ENCODE results near the gene NUB1. TPM values are rescaled to one million over a fixed set of nuclear protein-coding genes. Genes with fewer than 3 reads are reported as not detected.

Gene NUB1
- total RNA-seq, 1 donor: 50.7 TPM

DNA sequence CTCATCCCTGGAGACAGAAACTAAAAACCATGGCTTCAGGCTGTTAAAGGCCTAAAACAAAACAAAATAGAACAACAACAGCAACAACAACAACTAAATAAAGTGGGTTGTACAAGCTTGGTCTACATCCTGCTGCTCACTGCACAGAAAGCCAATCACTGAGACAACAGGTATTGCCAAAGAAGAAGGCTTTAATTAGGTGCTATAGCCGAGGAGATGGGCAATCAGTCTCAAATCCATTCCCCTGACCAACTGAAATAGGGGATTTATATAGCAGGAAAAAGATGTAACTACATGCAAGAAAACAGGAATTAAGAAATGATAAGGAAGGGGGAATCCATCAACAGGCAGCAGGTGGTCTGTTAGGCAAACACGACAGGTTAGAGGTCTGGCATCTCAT is 22.4 kb upstream of the NUB1 start:
- Histone ChIP-seq H4K20me1 (ENCODE audit: insufficient read depth, low read length) (no peaks in the 10 kb centered on the region), H3K4me2 (ENCODE audit: insufficient read depth, low read length) (no peak overlapping the region), H3K27me3 (ENCODE audit: insufficient read depth, low read length) (peaks cover 12% of the 10 kb centered on the region), H3K36me3 (ENCODE audit: insufficient read depth, low read length) (no peaks in the 10 kb centered on the region), H3K9me3 (ENCODE audit: low read depth, low read length) (no peaks in the 10 kb centered on the region), H2AFZ (ENCODE audit: low read length) (no peak overlapping the region), H3K4me1 (ENCODE audit: insufficient read depth, low read length) (peaks cover 4% of the 10 kb centered on the region), H3K4me3 (ENCODE audit: insufficient read depth, low read length) (no peak overlapping the region), H3K79me2 (ENCODE audit: insufficient read depth, low read length) (no peaks in the 10 kb centered on the region), H3K27ac (ENCODE audit: low read depth, low read length) (no peak overlapping the region)
- no peak for DNase-seq (ENCODE audit: insufficient read length, low spot score, missing footprints)
- TF ChIP-seq CTCF (IDR thresholded peaks at IDR 0.05; ENCODE audit: extremely low read depth, low read depth, low read length): no peak

DNA sequence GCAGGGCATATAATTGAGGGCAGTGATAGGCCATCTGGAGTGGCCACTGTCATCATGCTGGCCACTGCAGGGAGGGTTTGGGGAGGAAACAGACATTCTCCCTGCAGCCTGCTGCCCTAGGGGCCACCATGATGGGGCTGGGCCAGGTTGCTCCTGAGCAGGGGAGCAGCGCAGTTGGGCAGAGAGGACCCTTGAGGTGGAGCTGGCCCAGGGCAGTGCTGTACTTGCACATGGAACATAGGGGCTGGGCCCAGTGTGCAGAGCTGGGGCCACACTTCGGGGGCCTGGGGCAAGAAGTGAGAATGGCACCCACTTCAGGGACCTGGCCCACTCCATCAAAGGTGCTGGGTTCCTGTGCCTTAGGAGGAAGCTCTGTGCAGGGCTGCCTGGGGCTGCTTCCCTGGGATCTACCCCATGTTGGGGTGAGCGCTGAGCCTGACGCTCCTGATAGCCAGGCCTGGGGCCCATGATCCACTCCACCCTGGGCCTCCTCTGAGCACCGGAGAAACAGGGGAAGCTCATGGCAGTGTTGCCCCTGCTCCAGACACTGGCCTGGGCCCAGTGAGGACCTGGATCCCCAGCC is 21.3 kb upstream of the NUB1 start:
- no peaks in the 10 kb centered on the region for H3K36me3 ChIP-seq (ENCODE audit: insufficient read depth, low read length)
- no peak overlapping the region for H2AFZ ChIP-seq (ENCODE audit: low read length)
- DNase-seq (ENCODE audit: insufficient read length, low spot score, missing footprints): no peak
- H4K20me1 ChIP-seq (ENCODE audit: insufficient read depth, low read length): no peaks in the 10 kb centered on the region
- no peak for TF ChIP-seq CTCF (IDR thresholded peaks at IDR 0.05; ENCODE audit: extremely low read depth, low read depth, low read length)
- no peak overlapping the region for H3K4me2 ChIP-seq (ENCODE audit: insufficient read depth, low read length)
- peaks cover 12% of the 10 kb centered on the region for H3K27me3 ChIP-seq (ENCODE audit: insufficient read depth, low read length)
- no peak overlapping the region for H3K27ac ChIP-seq (ENCODE audit: low read depth, low read length)
- H3K9me3 ChIP-seq (ENCODE audit: low read depth, low read length): no peaks in the 10 kb centered on the region
- no peak overlapping the region for H3K4me3 ChIP-seq (ENCODE audit: insufficient read depth, low read length)
- H3K79me2 ChIP-seq (ENCODE audit: insufficient read depth, low read length): no peaks in the 10 kb centered on the region
- H3K4me1 ChIP-seq (ENCODE audit: insufficient read depth, low read length): no peaks in the 10 kb centered on the region

DNA sequence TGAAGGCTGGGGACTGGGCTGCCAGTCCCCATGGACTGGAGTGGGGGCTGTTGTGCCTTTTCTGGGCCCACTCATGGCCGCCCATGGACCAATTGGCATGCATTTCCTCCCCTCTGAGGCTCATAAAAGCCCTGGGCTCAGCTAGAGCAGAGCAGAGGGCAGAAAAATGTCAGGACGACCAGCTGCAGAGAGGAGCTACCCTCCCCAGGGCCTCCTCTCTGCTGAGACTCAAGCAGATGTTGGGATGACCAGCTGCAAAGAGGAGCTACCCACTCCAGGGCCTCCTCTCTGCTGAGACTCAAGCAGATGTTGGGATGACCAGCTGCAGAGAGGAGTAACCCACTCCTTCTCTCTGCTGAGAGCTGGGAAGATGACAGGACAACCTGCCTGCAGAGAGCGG is 20.3 kb upstream of the NUB1 start:
- no peak overlapping the region for H3K4me2 ChIP-seq (ENCODE audit: insufficient read depth, low read length)
- no peaks in the 10 kb centered on the region for H3K4me1 ChIP-seq (ENCODE audit: insufficient read depth, low read length)
- H2AFZ ChIP-seq (ENCODE audit: low read length): no peak overlapping the region
- no peak for DNase-seq (ENCODE audit: insufficient read length, low spot score, missing footprints)
- no peaks in the 10 kb centered on the region for H4K20me1 ChIP-seq (ENCODE audit: insufficient read depth, low read length)
- TF ChIP-seq CTCF (IDR thresholded peaks at IDR 0.05; ENCODE audit: extremely low read depth, low read depth, low read length): no peak
- peaks cover 12% of the 10 kb centered on the region for H3K27me3 ChIP-seq (ENCODE audit: insufficient read depth, low read length)
- no peak overlapping the region for H3K27ac ChIP-seq (ENCODE audit: low read depth, low read length)
- no peaks in the 10 kb centered on the region for H3K9me3 ChIP-seq (ENCODE audit: low read depth, low read length)
- no peaks in the 10 kb centered on the region for H3K79me2 ChIP-seq (ENCODE audit: insufficient read depth, low read length)
- no peaks in the 10 kb centered on the region for H3K36me3 ChIP-seq (ENCODE audit: insufficient read depth, low read length)
- H3K4me3 ChIP-seq (ENCODE audit: insufficient read depth, low read length): no peak overlapping the region

GRCh38 chr7:151322906-151323305 is 18.7 kb upstream of the NUB1 start:
- no peak overlapping the region for H3K27ac ChIP-seq (ENCODE audit: low read depth, low read length)
- no peaks in the 10 kb centered on the region for H3K4me1 ChIP-seq (ENCODE audit: insufficient read depth, low read length)
- no peaks in the 10 kb centered on the region for H3K36me3 ChIP-seq (ENCODE audit: insufficient read depth, low read length)
- no peak overlapping the region for H3K4me3 ChIP-seq (ENCODE audit: insufficient read depth, low read length)
- no peak overlapping the region for H2AFZ ChIP-seq (ENCODE audit: low read length)
- H3K79me2 ChIP-seq (ENCODE audit: insufficient read depth, low read length): no peaks in the 10 kb centered on the region
- no peak for TF ChIP-seq CTCF (IDR thresholded peaks at IDR 0.05; ENCODE audit: extremely low read depth, low read depth, low read length)
- no peaks in the 10 kb centered on the region for H4K20me1 ChIP-seq (ENCODE audit: insufficient read depth, low read length)
- no peak overlapping the region for H3K4me2 ChIP-seq (ENCODE audit: insufficient read depth, low read length)
- DNase-seq (ENCODE audit: insufficient read length, low spot score, missing footprints): no peak
- peaks cover 7% of the 10 kb centered on the region for H3K27me3 ChIP-seq (ENCODE audit: insufficient read depth, low read length)
- no peaks in the 10 kb centered on the region for H3K9me3 ChIP-seq (ENCODE audit: low read depth, low read length)
